SK-N-SH (cell line): ENCODE measurements around the gene PDK1.

ENCODE experiments used
- CTCF ChIP-seq: fragments of 200-600 bp; sonication (generic); IDR thresholded peaks from 2 replicates; pipeline ENCODE4 v1.6.1; 2017; ENCODE audit warnings: antibody characterized with exemption, mild to moderate bottlenecking, moderate library complexity
- EZH2phosphoT487 ChIP-seq: fragments of 200-600 bp; sonication (generic); IDR thresholded peaks from 2 replicates; pipeline ENCODE4 v1.6.1; 2017; ENCODE audit warnings: low read depth, mixed run types, mild to moderate bottlenecking, antibody characterized with exemption, moderate library complexity, borderline replicate concordance
- FOXJ3 ChIP-seq: sonication (generic); formaldehyde crosslinking; IDR thresholded peaks from 2 replicates; pipeline ENCODE4 v1.5.1; 2020; ENCODE audit warnings: mild to moderate bottlenecking, missing genetic modification reagents
- MAX ChIP-seq: IDR thresholded peaks from 2 replicates; pipeline ENCODE4 v1.4.0; 2012; ENCODE audit warnings: low read depth
- POLR2AphosphoS5 ChIP-seq: IDR thresholded peaks from 2 replicates; pipeline ENCODE4 v1.6.1; 2012; ENCODE audit warnings: low read depth, low read length
- REST ChIP-seq: IDR thresholded peaks from 2 replicates; pipeline ENCODE4 v1.6.1; 2012; ENCODE audit warnings: mild to moderate bottlenecking, low read depth, low read length, moderate library complexity
- RFX5 ChIP-seq: IDR thresholded peaks from 2 replicates; pipeline ENCODE4 v1.6.1; 2012; ENCODE audit warnings: mild to moderate bottlenecking, improper control_type of control experiment, low read length
- SMC3 ChIP-seq: IDR thresholded peaks from 2 replicates; pipeline ENCODE4 v1.6.1; 2012; ENCODE audit warnings: low read depth, low read length, improper control_type of control experiment
- TCF12 ChIP-seq: IDR thresholded peaks from 2 replicates; pipeline ENCODE4 v1.4.0; 2012
- USF2 ChIP-seq: fragments of 150-350 bp; IDR thresholded peaks from 2 replicates; pipeline ENCODE4 v1.6.1; 2017; ENCODE audit warnings: antibody characterized with exemption, low read length, low read depth, borderline replicate concordance

- TF ChIP-seq TCF12 (no peak), CTCF (no peak), EZH2phosphoT487 (no peak), POLR2AphosphoS5 (no peak), RFX5 (no peak), SMC3 (no peak), REST (no peak), MAX (no peak), FOXJ3 (CRISPR knock-in tag) (no peak), USF2 (no peak)
Observed at GRCh38 chr2:172640389-172640788, 84.5 kb downstream of the PDK1 start.
